Activated effector memory CD4-positive, alpha-beta T cell treated with anti-CD3 and anti-CD28 coated beads, Interleukin-2, amount 50 U/mL, for 16 hours (primary cell): ENCODE measurements around the gene BHLHE40.
"Not testable (repeated sequence)": the region's sequence is repeated elsewhere in the genome, so short reads cannot be mapped to it uniquely, and the experiment has no call there.

Experiments
- DNase-seq: peaks from one replicate; pipeline ENCODE4 v3.0.0-alpha.2; 2020

The BHLHE40 gene

GRCh38 chr3:4963669-4964570 lies 15.3 kb upstream of the BHLHE40 start:
- DNase-seq = no peak

DNA sequence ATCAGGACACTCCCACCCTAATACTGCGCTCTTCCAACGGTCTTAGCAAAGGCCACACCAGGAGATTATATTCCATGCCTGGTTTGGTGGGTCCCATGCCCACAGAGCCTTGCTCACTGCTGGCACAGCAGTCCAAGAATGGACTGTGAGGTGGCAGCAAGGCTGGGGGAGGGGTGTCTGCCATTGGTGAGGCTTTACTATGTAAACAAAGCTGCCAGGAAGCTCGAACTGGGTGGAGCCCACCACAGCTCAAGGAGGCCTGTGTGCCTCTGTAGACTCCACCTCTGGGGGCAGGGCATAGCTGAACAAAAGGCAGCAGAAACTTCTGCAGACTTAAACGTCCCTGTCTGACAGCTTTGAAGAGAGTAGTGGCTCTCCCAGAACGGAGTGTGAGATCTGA lies 13.2 kb upstream of the BHLHE40 start:
- DNase-seq = not testable (repeated sequence)

GRCh38 chr3:4967683-4968082 lies 11.6 kb upstream of the BHLHE40 start:
- not testable (repeated sequence) for DNase-seq

- not testable (repeated sequence) for DNase-seq
Observed at GRCh38 chr3:4971437-4971836, 7.8 kb upstream of the BHLHE40 start.

- no peak for DNase-seq
Observed at GRCh38 chr3:4971838-4972237, 7.4 kb upstream of the BHLHE40 start.

GRCh38 chr3:4972652-4973643 lies 6.3 kb upstream of the BHLHE40 start:
- DNase-seq = no peak

- DNase-seq = no peak
Observed at GRCh38 chr3:4974154-4974553, 5.1 kb upstream of the BHLHE40 start.

DNA sequence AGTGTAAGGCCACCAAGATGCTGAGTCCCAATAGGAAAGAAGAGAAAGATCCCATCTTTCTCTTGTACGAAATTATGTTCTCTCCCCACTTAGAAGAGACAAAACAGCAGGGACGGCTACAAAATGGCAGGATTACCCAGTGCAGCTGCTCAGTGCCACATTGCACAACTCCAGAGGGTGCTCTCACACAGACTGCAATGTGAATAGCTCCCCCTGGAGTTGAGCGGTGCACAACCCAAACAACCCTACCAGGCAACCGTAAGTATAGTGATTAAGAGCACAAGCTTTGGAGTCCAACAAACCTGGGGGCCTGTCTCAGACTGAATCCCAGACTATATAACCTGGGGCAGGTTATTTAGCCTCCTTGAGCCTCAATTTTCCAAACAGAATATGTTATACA lies 3.1 kb upstream of the BHLHE40 start:
- DNase-seq = peak; percentile 77

DNA sequence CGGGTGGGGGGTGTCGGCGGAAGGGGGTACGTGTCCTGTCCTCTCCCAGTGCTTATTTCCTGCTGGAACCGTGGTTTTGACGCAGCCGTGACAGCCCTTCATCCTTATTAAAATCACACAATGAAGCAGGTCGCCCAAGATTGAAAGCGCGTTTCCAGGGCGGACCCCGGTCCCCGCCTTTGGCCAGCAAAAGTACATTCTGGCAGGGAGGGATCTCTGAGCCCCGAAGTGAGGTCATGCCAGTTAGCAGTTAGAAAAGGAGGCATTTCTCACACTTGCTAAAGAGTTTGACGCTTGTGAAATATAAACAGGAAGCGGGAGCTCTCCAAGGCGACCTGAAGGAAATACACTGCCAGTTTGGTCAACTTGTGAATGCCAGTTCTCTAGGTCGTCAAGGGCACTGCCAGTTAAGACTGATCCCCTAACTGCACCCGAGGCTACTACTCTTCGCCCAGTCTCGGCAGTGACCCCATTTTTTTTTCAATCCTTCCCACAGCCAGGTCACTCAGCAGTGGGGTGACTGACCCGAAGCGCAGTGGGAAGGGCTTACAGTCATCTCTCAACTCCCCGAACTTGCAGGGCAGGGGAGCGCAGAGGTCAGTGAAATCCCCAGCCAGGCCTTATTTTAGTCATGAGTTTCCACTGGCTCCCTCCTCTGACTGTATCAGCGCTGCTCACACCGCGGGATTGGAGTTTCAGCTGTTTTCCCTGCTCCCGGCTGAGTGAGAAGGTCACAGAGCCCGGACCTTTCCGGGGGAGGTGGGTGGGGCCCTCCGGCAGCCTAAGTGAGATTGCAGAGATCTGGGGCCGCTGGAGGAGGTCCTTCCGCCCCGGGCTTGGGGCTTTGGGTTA lies 2.0 kb upstream of the BHLHE40 start:
- peak; percentile 84 for DNase-seq

GRCh38 chr3:4977853-4978203 lies 1.4 kb upstream of the BHLHE40 start:
- DNase-seq = no peak

DNA sequence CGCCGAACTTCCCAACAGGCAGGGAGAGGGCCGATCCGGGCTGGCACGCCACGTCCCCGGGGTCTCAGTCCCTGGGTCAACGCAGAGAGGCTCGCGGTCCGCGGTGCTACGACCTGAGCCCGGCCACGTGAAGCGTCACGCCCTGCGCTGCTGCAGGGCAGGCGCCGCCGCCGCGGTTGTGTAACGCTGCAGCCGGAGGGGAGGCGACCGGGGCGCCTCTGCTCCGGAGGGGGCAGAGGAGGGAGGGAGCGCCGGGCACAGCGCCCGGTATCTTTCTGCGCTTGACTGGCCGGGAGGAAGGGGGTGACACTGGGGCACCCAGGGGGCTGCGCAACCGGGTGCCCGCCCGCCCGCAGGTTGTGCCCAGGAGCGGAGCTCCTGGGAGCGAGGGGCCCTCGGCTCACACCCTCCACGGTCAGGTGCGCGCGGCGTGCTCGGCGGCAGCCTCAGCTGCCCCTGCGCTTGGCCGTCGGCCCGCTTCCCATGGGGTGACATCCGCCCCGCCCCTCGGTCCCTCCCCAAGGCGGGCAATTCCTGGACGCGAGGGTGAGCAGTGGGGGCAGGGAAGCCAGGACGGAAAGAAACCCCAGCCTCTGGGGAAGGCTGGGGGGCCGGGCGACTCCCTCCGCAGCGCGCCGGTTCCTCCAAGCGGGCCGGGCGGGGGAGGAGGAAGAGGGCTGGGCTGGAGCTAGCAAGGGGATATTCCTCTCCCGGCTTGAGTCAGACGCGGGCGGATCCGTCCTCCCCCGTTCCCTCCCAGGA lies 852 bp upstream of the BHLHE40 start:
- DNase-seq = peak; percentile 93

GRCh38 chr3:4978966-4979427 lies 240 bp upstream of the BHLHE40 start:
- DNase-seq = peak; percentile 96

GRCh38 chr3:4980229-4981203 lies 1.3 kb downstream of the BHLHE40 start:
- peak; percentile 96 for DNase-seq

DNA sequence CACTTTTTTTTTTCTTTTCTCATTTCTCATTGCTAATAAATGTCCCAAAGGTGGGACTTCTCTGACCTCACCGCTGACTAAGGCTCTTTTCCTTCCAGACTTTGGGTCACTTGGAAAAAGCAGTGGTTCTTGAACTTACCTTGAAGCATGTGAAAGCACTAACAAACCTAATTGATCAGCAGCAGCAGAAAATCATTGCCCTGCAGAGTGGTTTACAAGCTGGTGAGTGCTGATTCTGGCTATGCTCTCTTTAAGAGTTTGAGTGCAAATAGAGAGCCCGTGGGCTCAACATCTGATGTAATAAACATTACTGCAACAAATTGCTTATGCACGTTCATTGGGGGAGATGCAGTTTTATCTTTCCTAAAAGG lies 2.0 kb downstream of the BHLHE40 start:
- no peak for DNase-seq

GRCh38 chr3:4981665-4982494 lies 2.6 kb downstream of the BHLHE40 start:
- no peak for DNase-seq

GRCh38 chr3:4982773-4983738 lies 3.8 kb downstream of the BHLHE40 start:
- DNase-seq = no peak

DNA sequence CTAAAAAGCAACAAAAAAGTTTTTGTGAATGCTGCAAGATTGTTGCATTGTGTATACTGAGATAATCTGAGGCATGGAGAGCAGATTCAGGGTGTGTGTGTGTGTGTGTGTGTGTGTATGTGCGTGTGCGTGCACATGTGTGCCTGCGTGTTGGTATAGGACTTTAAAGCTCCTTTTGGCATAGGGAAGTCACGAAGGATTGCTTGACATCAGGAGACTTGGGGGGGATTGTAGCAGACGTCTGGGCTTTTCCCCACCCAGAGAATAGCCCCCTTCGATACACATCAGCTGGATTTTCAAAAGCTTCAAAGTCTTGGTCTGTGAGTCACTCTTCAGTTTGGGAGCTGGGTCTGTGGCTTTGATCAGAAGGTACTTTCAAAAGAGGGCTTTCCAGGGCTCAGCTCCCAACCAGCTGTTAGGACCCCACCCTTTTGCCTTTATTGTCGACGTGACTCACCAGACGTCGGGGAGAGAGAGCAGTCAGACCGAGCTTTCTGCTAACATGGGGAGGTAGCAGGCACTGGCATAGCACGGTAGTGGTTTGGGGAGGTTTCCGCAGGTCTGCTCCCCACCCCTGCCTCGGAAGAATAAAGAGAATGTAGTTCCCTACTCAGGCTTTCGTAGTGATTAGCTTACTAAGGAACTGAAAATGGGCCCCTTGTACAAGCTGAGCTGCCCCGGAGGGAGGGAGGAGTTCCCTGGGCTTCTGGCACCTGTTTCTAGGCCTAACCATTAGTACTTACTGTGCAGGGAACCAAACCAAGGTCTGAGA lies 4.7 kb downstream of the BHLHE40 start:
- DNase-seq = peak; percentile 90

DNA sequence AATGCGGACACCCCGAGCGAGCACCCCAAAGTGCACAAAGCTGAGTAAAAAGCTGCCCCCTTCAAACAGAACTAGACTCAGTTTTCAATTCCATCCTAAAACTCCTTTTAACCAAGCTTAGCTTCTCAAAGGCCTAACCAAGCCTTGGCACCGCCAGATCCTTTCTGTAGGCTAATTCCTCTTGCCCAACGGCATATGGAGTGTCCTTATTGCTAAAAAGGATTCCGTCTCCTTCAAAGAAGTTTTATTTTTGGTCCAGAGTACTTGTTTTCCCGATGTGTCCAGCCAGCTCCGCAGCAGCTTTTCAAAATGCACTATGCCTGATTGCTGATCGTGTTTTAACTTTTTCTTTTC lies 5.3 kb downstream of the BHLHE40 start:
- no peak for DNase-seq
